Measurements from ENCODE around the gene ERC1.

GRCh38 chr12:1103632-1104031 lies 112.6 kb downstream of the ERC1 start:
- TF ChIP-seq POLR2A (IDR thresholded peaks at IDR 0.05; ENCODE audit: low read depth, low read length) (no peak), POLR2AphosphoS5 (IDR thresholded peaks at IDR 0.05; ENCODE audit: low read depth, low read length) (no peak), TAF1 (IDR thresholded peaks at IDR 0.05; ENCODE audit: low read depth, low read length) (no peak), PAX5 (IDR thresholded peaks at IDR 0.05; ENCODE audit: insufficient read depth, low read length, severe bottlenecking) (no peak)
